GM10847 (cell line): ENCODE measurements around the gene NCS1.

Experiments used
- POLR2A ChIP-seq: IDR thresholded peaks from 2 replicates; pipeline ENCODE4 v1.6.1; 2011; ENCODE audit not compliant: insufficient read length; ENCODE audit errors: extremely low read depth

Gene NCS1

DNA sequence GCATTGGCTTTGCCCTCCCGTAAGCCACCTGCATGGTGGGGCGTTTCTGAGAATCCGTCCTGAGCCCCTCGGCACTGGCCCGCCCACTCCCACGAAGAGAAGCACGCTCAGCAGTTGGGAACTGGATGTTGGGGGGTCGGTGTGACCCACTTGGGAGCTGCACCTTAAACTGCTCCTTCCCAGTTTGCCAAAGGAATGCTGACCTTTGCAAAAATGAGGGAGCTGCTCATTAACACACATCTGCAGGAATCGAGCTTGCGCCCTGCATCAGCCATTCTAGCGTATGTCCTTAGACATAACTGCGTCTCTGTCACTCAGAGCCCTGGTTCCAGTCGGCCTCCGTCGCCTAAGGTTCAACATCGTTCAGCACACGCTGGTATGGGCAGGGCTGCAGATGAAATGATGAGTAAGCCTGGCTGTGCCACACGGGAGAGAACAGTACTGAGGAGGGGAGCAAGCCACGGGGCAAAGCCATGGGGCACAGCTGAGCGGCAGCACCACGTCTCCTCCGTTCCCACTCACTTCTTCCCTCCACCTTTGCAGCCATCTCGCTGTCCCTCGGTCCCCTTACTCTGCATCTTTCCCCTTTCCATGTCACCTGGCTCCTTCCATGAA is 28.8 kb upstream of the NCS1 start:
- TF ChIP-seq POLR2A: no peak

- no peak for TF ChIP-seq POLR2A
These were observed 28.2 kb upstream of the NCS1 start for GRCh38 chr9:130143958-130144366.

GRCh38 chr9:130144703-130145102 is 27.5 kb upstream of the NCS1 start:
- no peak for TF ChIP-seq POLR2A

DNA sequence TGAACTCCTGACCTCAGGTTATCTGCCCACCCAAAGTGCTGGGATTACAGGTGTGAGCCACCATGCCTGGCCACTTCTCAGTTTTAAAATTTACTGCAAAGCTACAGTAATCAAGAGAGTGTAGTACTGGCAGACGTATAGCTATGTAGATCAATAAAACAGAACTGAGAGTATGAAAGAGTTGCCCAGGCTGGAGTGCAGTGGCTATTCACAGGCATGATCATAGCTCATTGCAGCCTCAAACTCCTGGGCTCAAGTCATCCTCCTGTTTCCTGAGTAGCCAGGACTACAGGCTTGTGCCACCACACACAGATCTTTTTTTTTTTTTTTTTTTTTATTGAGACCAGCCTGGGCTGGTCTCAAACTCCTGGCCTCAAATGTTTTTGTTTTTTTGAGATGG is 26.5 kb upstream of the NCS1 start:
- TF ChIP-seq POLR2A: no peak

DNA sequence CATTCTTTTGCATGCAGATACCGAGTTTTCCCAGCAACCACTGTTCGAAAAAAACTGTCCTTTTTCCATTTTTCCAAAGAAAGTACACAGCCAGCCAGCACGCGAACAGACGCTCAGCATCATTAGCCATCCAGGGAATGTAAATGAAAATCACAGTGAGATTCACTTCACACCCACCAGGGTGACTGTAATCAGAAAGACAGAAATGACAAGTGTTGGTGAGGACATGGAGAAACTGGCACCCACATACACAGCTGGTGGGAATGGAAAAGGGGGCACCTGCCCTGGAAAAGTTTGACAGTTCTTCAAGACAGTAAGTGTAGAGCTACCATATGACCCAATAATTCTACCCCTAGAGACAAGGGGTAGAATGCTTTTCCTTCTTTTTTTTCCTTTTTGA is 25.0 kb upstream of the NCS1 start:
- TF ChIP-seq POLR2A: no peak

GRCh38 chr9:130147910-130148309 is 24.3 kb upstream of the NCS1 start:
- TF ChIP-seq POLR2A: no peak

GRCh38 chr9:130149031-130149430 is 23.2 kb upstream of the NCS1 start:
- no peak for TF ChIP-seq POLR2A

- TF ChIP-seq POLR2A: no peak
These were observed 22.4 kb upstream of the NCS1 start for GRCh38 chr9:130149654-130150286.

GRCh38 chr9:130150779-130151382 is 21.3 kb upstream of the NCS1 start:
- TF ChIP-seq POLR2A: no peak

DNA sequence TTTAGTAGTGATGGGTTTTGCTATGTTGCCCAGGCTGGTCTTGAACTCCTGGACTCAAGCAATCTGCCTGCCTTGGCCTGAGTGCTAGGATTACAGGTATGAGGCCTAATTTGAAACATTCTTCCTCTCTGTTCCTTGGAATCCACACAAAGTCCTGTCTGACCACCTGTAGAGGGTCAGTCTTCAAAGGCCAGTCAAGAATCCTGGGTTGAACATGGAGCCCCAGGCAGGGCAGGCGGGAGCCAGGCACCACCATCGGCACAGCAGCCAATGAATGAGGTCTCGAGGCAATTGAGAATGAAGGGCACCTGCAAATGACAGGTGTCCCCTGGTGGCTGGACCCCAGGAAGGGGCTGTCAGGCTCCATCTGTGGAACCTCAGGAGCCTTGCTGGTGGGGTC is 17.4 kb upstream of the NCS1 start:
- no peak for TF ChIP-seq POLR2A

GRCh38 chr9:130155647-130156046 is 16.6 kb upstream of the NCS1 start:
- TF ChIP-seq POLR2A: no peak

GRCh38 chr9:130156672-130157071 is 15.5 kb upstream of the NCS1 start:
- TF ChIP-seq POLR2A: no peak

DNA sequence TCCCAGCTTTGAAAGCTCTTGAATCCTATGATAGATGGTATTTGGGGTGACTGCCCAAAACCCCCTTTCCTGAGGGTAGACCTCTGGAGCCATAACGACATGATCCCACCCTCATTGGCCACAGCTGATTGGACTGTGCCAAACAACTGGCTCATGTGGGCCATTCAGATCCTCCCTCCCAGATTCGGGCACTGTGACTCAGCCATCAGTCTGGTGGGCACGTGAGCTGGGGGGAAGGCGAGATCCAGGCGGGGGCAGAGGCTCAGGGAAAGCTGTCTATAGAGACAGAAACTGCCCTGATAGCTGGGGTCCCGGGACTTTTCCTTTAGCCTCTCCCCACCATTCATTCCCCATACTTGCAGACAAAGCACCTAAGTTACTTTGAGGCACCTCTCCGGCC is 15.1 kb upstream of the NCS1 start:
- no peak for TF ChIP-seq POLR2A

DNA sequence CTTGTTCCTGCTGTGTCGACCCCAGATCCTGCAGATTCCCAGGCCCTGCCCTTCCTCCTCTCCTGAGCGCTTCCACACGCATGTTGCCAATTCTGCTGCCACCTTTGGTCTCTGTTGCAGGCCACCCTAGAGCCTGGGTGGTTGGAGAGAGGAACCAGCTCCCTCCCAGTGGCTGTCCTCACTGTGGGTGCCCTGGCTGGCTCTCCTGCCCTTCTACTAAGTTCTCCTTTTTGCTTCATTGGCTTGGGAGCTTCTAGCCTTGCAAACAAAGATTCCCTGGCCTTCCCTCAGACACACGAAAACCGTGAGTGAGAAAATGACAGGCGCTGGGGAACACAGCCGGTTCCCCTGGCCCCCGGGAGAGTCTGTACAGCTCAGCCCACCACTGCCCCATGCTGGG is 14.2 kb upstream of the NCS1 start:
- TF ChIP-seq POLR2A: no peak

GRCh38 chr9:130159057-130159456 is 13.1 kb upstream of the NCS1 start:
- TF ChIP-seq POLR2A: no peak

- no peak for TF ChIP-seq POLR2A
These were observed 12.1 kb upstream of the NCS1 start for GRCh38 chr9:130159915-130160670.
